Neutrophil (primary cell): ENCODE results near the gene PDE4D.

Experiments used
- H3K27ac ChIP-seq: fragments of 200-600 bp; sonication (generic); 2 replicates; pipeline ENCODE4 v1.5.1; 2016; ENCODE audit warnings: mild to moderate bottlenecking, moderate library complexity
- H3K27me3 ChIP-seq: fragments of 200-600 bp; sonication (generic); 2 replicates; pipeline ENCODE4 v1.6.0; 2016; ENCODE audit warnings: mild to moderate bottlenecking
- H3K36me3 ChIP-seq: fragments of 200-600 bp; sonication (generic); 2 replicates; pipeline ENCODE4 v1.5.1; 2017
- H3K4me1 ChIP-seq, 2 experiments: fragments of 200-600 bp in 1 of 2; sonication (generic) in 1 of 2; 1 replicate in 1 of 2; 2 replicates in 1 of 2; pipeline versions ENCODE4 v1.5.1 to v1.6.1; 2013 to 2016; ENCODE audit warnings: low read depth in 1 of 2, low read length in 1 of 2, mild to moderate bottlenecking in 1 of 2, moderate library complexity in 1 of 2; ENCODE audit not compliant: control insufficient read depth in 1 of 2, insufficient read depth in 1 of 2
- H3K4me3 ChIP-seq, 2 experiments: fragments of 200-600 bp in 1 of 2; sonication (generic) in 1 of 2; 1 replicate in 1 of 2; 2 replicates in 1 of 2; pipeline ENCODE4 v1.5.1; 2013 to 2016; ENCODE audit warnings: low read depth in 1 of 2, low read length in 1 of 2, mild to moderate bottlenecking in 1 of 2, moderate library complexity in 1 of 2
- H3K9me3 ChIP-seq: fragments of 200-600 bp; sonication (generic); 2 replicates; pipeline ENCODE4 v1.5.1; 2016
- TF ChIP-seq, protein P1 (sequence below): fragments of 200-600 bp; sonication (generic); IDR thresholded peaks from 2 replicates; pipeline ENCODE4 v1.5.1; 2016; ENCODE audit warnings: antibody characterized with exemption

Gene PDE4D

DNA sequence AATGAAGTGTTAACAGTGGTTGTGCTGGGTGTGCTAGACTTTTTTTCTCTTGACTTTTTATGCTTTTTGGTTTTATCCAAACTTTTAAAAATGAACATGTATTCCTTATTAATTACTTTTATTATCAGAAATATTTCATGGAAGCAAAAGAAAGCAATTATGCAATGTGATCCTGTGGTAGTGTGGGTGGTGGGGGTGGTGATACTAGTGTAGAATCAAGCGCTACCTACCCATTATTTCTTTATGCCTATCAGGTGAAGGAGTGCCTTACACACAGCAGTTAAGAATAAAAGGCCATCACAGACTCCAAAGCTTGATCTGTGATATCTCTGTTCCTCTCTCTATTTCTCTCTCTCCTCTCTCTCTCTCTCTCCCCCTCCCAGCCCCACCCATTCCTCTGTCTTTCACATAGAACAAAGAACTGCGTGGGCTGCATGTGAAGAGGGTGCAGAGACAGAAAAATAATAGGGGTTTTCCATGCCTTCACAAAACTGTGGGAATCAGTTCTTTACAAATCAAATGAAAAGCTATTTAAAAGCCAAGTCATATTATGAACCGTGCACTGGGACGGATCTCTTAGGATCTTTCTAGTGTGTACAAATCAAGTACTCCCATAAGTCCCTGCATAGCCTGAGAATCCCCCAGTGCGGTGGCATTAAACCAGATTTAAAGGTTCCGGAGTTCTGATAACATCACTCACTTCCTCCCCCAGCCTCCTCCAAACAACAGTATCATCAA, 959.5 kb downstream of the PDE4D start:
- H3K27ac ChIP-seq: no peak overlapping the region
- no peak overlapping the region for H3K4me3 ChIP-seq
- no peaks in the 10 kb centered on the region for H3K9me3 ChIP-seq
- H3K36me3 ChIP-seq: no peaks in the 10 kb centered on the region
- TF ChIP-seq, protein P1, sequence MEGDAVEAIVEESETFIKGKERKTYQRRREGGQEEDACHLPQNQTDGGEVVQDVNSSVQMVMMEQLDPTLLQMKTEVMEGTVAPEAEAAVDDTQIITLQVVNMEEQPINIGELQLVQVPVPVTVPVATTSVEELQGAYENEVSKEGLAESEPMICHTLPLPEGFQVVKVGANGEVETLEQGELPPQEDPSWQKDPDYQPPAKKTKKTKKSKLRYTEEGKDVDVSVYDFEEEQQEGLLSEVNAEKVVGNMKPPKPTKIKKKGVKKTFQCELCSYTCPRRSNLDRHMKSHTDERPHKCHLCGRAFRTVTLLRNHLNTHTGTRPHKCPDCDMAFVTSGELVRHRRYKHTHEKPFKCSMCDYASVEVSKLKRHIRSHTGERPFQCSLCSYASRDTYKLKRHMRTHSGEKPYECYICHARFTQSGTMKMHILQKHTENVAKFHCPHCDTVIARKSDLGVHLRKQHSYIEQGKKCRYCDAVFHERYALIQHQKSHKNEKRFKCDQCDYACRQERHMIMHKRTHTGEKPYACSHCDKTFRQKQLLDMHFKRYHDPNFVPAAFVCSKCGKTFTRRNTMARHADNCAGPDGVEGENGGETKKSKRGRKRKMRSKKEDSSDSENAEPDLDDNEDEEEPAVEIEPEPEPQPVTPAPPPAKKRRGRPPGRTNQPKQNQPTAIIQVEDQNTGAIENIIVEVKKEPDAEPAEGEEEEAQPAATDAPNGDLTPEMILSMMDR: no peak
- H3K4me1 ChIP-seq: no peaks in the 10 kb centered on the region
- peaks cover 11% of the 10 kb centered on the region for H3K27me3 ChIP-seq

DNA sequence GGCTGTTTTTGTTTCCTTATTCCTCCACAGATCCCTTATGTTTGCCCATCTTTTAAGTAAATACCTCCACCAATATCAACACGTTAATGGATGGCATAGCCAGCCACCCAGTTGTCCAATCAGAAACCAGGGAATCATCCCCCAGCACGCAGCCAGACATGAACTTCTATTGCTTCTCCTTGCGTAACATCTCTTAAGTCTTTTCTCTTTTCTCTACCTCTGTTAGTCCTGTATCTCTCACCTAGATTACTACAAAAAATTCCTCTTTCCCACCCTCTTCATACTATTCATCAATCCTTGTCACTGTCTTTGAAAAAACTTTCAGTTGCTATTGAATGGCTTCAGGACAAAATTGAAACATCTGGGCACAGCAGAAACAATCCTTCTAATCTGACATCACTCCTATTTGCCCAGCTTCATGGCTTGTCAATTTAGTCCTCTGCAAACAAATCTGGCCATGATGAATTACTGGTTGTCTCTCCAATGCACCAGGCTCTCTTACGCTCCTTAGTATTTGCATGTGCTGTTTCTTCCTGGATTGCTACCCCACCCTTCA, 961.4 kb downstream of the PDE4D start:
- Histone ChIP-seq H3K4me3 (no peak overlapping the region), H3K27me3 (peaks cover 11% of the 10 kb centered on the region), H3K4me1 (peaks cover 4 to 5% of the 10 kb centered on the region in 2 experiments), H3K27ac (no peak overlapping the region), H3K9me3 (no peaks in the 10 kb centered on the region), H3K36me3 (no peaks in the 10 kb centered on the region)
- TF ChIP-seq, protein P1: no peak

DNA sequence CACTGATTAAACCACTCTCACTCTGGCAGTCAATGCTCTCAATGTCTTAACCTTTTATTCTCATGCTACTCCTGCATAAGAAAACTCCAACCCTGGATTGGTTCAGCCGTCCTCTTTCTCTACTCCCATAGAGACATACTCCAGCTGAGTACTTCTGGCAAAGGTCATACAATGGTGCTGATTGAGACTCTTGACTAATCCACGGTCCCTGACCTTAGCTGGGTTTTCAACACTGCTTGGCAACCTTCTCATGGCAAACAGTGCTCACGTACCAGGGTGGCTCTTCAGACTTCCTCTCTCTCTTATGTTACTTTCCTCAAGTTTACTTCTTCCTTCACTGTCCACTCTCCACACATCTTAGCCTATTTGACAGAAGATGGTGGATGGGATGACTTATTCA, 963.0 kb downstream of the PDE4D start:
- Histone ChIP-seq H3K9me3 (no peaks in the 10 kb centered on the region), H3K27ac (no peak overlapping the region), H3K36me3 (no peaks in the 10 kb centered on the region), H3K27me3 (peaks cover 11% of the 10 kb centered on the region), H3K4me1 (peaks cover 14 to 17% of the 10 kb centered on the region in 2 experiments), H3K4me3 (no peak overlapping the region)
- TF ChIP-seq, protein P1: no peak

DNA sequence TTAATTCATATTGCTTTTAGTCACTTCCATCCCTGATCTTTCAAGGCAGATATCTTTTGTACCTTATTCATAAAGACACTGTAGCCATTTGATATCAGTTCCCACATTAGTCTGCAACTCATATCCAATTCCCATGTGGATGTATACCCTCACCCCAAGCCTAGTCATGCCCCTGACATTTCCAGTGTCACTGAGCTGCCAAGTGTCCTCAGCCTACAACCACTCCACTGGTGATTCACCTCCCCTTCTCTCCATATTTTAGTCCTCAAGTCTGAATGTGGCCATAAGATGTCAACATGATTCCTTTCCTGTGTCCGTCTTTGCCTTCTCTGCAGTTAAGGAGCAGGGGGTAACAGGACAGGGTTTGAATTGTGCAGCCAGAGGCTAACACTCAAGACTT, 963.8 kb downstream of the PDE4D start:
- H3K36me3 ChIP-seq: no peaks in the 10 kb centered on the region
- H3K9me3 ChIP-seq: no peaks in the 10 kb centered on the region
- no peak overlapping the region for H3K4me3 ChIP-seq
- H3K27ac ChIP-seq: no peak overlapping the region
- peaks cover 14 to 17% of the 10 kb centered on the region in 2 experiments for H3K4me1 ChIP-seq
- peaks cover 7% of the 10 kb centered on the region for H3K27me3 ChIP-seq
- TF ChIP-seq, protein P1: no peak

DNA sequence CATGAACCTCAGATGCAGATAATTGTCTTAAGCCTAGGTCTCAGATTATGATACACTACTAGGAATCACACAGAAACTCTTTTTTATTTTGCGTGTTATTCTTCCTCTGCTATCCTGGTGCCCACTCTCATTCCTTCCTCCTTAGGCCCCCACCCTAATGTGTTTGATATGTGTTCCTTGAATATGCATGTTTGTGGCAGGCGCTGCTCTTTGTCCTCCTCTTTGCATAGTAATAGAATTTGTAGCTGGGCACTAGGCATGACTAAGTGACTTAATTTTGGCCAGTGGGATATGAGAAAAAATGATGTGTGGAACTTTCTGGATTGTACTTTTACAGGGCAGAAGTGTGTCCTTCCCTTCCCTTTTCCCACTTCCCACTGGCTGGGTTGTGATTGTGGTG, 965.6 kb downstream of the PDE4D start:
- H3K4me3 ChIP-seq: no peak overlapping the region
- no peaks in the 10 kb centered on the region for H3K9me3 ChIP-seq
- no peaks in the 10 kb centered on the region for H3K27me3 ChIP-seq
- H3K36me3 ChIP-seq: no peaks in the 10 kb centered on the region
- no peak overlapping the region for H3K27ac ChIP-seq
- H3K4me1 ChIP-seq: peaks cover 14 to 17% of the 10 kb centered on the region in 2 experiments
- TF ChIP-seq, protein P1: no peak
